Measurements from ENCODE around the gene EEF1AKMT3. TPM values are rescaled to one million over a fixed set of nuclear protein-coding genes. Genes with fewer than 3 reads are reported as not detected.

EEF1AKMT3 gene
- polyA plus RNA-seq, 3 donors = 10.1 to 12.5 (median 11.7) TPM

GRCh38 chr12:57749061-57749460 lies 23.4 kb upstream of the EEF1AKMT3 start:
- no peak for DNase-seq (ENCODE audit: low read depth in 3 of 3, low spot score in 2 of 3)

- no peak for DNase-seq (ENCODE audit: low read depth in 3 of 3, low spot score in 2 of 3)
These were observed 21.6 kb upstream of the EEF1AKMT3 start for GRCh38 chr12:57750561-57751431.

- no peak for DNase-seq (ENCODE audit: low read depth in 3 of 3, low spot score in 2 of 3)
These were observed 21.0 kb upstream of the EEF1AKMT3 start for GRCh38 chr12:57751432-57751787.

GRCh38 chr12:57751788-57752667 lies 20.4 kb upstream of the EEF1AKMT3 start, which contains the start of gene CDK4:
TSS of gene CDK4 (minus strand) at chr12:57752310. CDS start at chr12:57751717, 593 bp downstream.
- DNase-seq (ENCODE audit: low read depth in 3 of 3, low spot score in 2 of 3) = peak; percentile 94 to 97 (median 94)

GRCh38 chr12:57752668-57753000 lies 19.8 kb upstream of the EEF1AKMT3 start:
- DNase-seq (ENCODE audit: low read depth in 3 of 3, low spot score in 2 of 3) = no peak

- no peak for DNase-seq (ENCODE audit: low read depth in 3 of 3, low spot score in 2 of 3)
These were observed 18.6 kb upstream of the EEF1AKMT3 start for GRCh38 chr12:57753756-57754337.

- no peak for DNase-seq (ENCODE audit: low read depth in 3 of 3, low spot score in 2 of 3)
These were observed 17.8 kb upstream of the EEF1AKMT3 start, which contains the start of gene MARCHF9 for GRCh38 chr12:57754411-57755193. TSS of gene MARCHF9 (plus strand) at chr12:57755103. CDS start at chr12:57755529, 426 bp downstream.

GRCh38 chr12:57755194-57755453 lies 17.3 kb upstream of the EEF1AKMT3 start:
- DNase-seq (ENCODE audit: low read depth in 3 of 3, low spot score in 2 of 3) = no peak

GRCh38 chr12:57755454-57756372 lies 16.7 kb upstream of the EEF1AKMT3 start:
- no peak for DNase-seq (ENCODE audit: low read depth in 3 of 3, low spot score in 2 of 3)

- no peak for DNase-seq (ENCODE audit: low read depth in 3 of 3, low spot score in 2 of 3)
These were observed 15.7 kb upstream of the EEF1AKMT3 start for GRCh38 chr12:57756406-57757341.

- no peak for DNase-seq (ENCODE audit: low read depth in 3 of 3, low spot score in 2 of 3)
These were observed 14.6 kb upstream of the EEF1AKMT3 start for GRCh38 chr12:57757771-57758170.

GRCh38 chr12:57758552-57759359 lies 13.7 kb upstream of the EEF1AKMT3 start:
- no peak for DNase-seq (ENCODE audit: low read depth in 3 of 3, low spot score in 2 of 3)

- DNase-seq (ENCODE audit: low read depth in 3 of 3, low spot score in 2 of 3) = no peak
These were observed 12.9 kb upstream of the EEF1AKMT3 start for GRCh38 chr12:57759360-57759980.

GRCh38 chr12:57760347-57760982 lies 11.9 kb upstream of the EEF1AKMT3 start:
- no peak for DNase-seq (ENCODE audit: low read depth in 3 of 3, low spot score in 2 of 3)

GRCh38 chr12:57761391-57761998 lies 10.9 kb upstream of the EEF1AKMT3 start:
- DNase-seq (ENCODE audit: low read depth in 3 of 3, low spot score in 2 of 3) = no peak

GRCh38 chr12:57762463-57762862 lies 10.0 kb upstream of the EEF1AKMT3 start:
- no peak for DNase-seq (ENCODE audit: low read depth in 3 of 3, low spot score in 2 of 3)
